ENCODE results near the gene SOWAHB.

GRCh38 chr4:76881375-76881774, 16.6 kb downstream of the SOWAHB start:
- no peak for TF ChIP-seq CTCF (IDR thresholded peaks at IDR 0.05)
- no peak for TF ChIP-seq ZFX (IDR thresholded peaks at IDR 0.05; ENCODE audit: borderline replicate concordance)
